GM19463 (cell line): ENCODE data around the gene STON2.
A peak's percentile ranks its signal among the peaks of the same experiment; 100 is the strongest.
"Not testable (repeated sequence)": the region's sequence is repeated elsewhere in the genome, so short reads cannot be mapped to it uniquely, and the experiment has no call there.

Source experiments
- ATAC-seq: cut with Tn5 transposase; IDR thresholded peaks from one replicate; pipeline ENCODE4 v1.9.1; 2021; ENCODE audit warnings: mild to moderate bottlenecking, moderate library complexity; ENCODE audit not compliant: unreplicated experiment

The STON2 gene, protein sequence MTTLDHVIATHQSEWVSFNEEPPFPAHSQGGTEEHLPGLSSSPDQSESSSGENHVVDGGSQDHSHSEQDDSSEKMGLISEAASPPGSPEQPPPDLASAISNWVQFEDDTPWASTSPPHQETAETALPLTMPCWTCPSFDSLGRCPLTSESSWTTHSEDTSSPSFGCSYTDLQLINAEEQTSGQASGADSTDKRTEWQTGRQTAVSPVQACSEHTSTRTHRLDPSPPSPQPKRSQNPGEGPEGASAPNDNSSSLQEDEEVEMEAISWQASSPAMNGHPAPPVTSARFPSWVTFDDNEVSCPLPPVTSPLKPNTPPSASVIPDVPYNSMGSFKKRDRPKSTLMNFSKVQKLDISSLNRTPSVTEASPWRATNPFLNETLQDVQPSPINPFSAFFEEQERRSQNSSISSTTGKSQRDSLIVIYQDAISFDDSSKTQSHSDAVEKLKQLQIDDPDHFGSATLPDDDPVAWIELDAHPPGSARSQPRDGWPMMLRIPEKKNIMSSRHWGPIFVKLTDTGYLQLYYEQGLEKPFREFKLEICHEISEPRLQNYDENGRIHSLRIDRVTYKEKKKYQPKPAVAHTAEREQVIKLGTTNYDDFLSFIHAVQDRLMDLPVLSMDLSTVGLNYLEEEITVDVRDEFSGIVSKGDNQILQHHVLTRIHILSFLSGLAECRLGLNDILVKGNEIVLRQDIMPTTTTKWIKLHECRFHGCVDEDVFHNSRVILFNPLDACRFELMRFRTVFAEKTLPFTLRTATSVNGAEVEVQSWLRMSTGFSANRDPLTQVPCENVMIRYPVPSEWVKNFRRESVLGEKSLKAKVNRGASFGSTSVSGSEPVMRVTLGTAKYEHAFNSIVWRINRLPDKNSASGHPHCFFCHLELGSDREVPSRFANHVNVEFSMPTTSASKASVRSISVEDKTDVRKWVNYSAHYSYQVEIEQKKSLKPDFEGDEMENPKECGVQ

DNA sequence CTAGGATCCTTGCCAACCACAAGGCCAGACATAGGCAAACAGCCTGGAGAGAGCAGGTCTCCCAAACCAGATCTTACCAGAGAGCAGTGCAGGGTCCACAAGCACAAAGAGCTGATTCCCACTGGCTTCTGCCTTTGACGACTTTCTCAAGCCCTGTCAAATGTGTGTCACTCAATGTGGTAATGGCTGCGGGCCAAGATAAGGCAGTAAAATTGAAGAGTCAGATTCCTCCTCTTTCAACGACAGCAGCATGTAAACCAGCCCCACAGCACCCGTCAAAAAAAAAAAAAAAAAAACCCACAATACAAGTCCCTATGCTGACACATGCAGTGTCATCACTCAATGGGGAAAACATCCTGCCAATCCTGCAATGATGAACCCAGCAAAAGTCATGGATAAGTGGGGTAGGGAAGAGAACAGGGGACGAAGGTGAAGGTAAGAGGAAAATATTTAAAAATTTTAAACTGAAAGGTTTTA lies at the start of gene STON2:
TSS of gene STON2 (minus strand) at position 123 of the 477 bp plus-strand sequence. CDS start 1,942 bp downstream, outside the sequence.
- ATAC-seq, result no peak

DNA sequence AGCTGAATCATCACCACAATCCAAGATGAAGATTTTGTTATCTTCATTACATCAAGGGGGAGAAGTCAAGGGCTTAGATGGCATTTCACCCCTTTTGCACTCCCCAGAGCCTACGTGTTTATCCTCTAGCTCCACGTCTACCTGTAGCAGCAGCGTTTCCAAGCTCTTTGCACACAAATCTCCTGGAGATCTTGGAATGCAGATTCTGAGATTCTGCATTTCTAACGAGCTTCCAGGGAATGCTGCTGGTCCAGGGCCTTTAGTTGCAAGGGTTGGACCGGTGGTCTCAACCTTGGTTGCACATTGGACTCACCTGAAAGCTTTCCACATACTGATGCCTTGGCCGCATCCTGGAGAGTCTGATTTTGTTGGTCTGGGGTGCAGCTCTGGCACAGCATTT lies 49.5 kb upstream of the STON2 start:
- no peak for ATAC-seq

DNA sequence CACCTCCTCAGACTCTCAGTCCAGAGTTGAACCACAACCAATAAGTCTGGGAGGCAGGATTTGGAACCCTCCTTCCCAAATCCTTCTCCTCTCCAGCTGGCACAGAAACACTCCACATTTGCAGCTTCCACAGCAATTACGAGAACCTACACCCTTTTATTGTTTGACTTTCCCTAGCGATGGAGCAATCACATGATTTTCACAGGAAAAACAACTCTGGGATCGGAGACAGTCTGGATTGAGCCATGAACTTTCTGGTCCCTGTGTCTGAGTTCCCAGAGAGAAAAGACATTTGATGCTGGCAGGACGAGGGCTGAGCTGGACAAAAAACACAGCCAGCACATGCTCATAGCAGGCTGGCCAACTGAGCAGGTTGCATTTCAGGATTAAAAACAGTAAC lies 49.0 kb upstream of the STON2 start:
- no peak for ATAC-seq

DNA sequence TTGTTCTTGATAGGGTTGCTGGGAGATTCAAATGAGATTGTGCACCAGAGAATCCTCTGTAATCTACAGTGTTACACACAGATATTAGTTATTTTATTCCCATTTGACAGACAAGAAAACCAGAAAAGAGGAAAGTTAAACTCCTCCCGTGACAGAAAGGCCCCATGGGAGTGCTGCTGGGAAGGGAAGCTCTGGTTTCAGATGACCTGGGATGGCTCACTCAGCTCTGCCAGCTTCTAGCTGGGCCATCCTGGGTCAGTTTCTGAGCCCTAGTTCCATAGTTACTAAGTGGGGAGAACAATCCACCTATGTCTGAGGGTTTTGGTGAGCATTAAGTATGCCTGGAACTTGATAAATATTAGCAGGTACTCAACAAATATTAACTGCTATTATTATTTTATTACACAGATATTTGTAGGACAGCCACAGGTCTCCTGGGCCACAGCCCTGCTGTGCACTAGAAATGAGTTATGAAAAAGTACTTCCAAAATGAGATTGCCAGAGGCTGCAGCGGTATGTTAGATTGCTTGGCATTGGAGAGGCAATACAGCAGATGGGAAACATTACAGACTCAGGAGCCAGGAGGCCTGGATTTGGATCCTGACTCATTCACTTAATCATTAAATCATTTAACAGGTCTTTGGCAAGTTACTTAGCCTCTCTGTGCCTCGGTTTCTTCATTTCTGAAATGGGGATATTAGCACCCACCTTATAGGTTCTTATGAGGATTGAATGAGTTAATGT lies 47.1 kb upstream of the STON2 start:
- no peak for ATAC-seq

DNA sequence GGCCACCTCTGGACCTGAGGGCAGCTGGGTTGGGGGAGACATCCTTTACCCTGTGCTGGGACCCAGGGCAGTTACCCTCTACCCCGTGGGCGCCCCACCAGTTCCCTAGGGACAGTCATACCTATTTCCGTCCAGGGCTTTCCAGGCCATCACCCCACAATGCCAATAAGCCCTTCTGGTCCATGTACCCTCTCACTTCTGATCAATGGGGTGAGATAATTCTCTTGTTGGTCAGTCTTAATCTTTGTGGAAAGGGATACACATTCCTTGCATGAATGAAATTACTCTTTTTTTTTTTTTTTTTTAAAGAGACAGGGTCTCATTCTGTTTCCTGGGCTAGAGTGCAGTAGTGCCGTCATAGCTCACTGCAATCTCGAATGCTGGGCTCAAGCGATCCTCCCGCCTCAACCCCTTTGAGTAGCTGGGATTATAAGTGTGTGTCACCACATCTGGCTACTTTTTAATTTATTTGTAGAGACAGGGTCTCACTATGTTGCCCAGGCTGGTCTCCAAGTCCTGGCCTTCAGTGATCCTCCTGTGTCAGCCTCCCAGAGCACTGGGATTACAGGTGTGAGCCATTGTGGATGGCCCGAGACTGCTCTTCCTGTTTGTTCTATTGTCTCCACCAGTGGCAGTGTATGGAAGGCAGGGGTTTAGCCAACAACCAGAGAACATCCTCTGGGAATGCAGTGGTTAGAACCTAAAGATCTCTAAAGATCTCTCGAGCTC lies 46.3 kb upstream of the STON2 start:
- ATAC-seq, result no peak

GRCh38 chr14:81441626-81442134 lies 41.6 kb upstream of the STON2 start:
- ATAC-seq, result no peak

DNA sequence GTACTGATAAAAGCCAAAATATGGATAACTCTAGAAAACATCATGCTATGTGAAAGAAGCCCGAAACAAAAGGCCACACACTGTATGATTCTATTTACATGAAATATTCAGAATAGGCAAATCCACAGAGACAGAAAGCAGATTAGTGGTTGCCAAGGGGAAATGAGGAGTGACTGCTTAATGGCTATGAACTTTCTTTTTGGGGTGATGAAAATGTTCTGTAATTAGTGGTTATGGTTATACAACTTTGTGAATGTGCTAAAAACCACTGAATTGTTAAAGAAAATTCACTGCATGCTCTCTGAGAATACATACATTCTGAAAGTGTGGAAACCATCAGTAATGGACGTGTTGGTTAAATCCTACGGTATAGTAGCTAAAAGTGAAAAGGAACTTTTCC lies 39.9 kb upstream of the STON2 start:
- ATAC-seq, result no peak

DNA sequence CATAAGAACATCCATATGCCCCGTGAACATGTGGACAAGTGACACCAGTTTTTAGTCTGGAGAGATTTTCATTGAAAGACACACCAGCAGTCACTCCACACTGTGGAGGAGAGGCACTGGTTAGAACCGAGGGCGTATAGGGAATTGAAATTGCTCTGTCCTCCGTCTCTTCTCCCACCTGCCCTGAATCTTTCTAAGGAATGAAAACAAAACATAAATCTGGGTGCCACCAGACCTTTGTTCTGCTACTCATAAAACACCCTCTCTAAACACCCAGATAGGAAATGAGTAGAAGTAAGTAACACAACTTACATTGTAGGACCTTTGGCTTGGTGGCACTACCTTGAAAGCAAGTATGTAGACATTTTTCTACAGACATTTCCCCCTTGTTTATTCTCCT lies 37.1 kb upstream of the STON2 start:
- ATAC-seq, result no peak

- ATAC-seq, result peak; percentile 73
These were observed 36.4 kb upstream of the STON2 start for GRCh38 chr14:81436296-81437138.

DNA sequence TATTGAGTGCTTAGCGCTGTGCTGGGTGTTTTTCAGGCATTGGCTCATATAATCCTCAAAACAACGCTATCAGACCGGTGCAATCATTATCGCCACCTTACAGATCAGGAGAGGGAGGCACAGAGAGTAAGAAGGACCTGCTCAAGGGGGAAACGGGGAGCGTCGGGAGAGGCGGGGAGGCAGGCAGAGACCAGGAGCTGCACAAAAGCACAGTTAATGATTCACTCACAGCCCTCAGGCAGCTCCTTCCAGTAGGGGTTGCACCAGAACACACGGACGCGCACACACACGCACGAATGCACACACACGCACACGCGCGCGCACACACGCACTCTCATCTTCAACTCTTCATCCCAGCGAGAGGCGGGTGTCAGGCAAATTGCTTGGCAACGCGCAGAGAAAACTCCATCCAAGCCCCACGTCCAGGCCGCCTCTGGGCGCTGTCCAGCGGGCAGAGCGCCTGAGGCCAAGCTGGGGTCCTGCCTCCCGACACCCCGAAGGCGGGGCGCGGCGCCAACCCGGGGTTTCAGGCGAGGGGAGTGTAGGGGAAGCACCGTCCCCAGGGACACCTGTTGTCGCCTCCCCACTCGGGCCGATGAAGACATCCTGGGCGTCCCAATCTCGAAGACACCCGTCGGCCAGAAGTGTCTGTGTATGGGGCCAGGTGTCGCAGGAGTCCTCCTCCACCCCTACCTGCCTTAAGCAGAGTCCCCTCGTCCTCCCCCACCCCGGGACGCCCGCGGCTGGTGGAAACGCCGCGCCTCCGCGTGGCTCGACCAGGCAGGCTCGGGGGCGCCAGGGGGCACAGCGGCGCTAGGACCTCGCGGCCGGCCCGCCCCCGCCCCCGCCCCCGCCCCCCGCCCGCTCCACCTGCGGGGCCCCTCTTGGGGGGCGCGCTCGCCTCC lies 35.5 kb upstream of the STON2 start:
- ATAC-seq, result peak; percentile 37

GRCh38 chr14:81435048-81435390 lies 34.9 kb upstream of the STON2 start:
- ATAC-seq, result no peak

GRCh38 chr14:81434230-81434629 lies 34.1 kb upstream of the STON2 start:
- ATAC-seq, result no peak

- ATAC-seq, result no peak
These were observed 33.3 kb upstream of the STON2 start for GRCh38 chr14:81433378-81433777.

DNA sequence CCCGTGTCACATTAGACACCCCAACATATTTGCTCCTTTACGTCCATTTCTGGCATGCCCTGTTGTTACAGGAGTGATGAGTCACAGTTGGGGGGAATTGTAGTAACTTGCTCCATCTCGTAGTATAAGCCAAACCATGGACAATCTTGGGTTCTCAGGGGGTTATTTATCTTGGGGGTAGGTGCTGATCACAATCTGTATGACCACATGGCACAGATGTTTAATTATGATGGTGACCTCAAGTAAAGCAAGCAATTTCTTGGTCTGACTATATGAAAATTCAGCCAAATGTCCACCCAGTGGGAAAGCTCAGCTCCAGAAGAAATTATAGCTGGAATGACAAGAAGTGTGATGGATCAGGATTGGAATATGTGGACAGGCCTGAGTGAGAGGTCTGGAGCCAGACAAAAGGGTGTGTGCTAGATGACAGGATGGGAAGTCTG lies 32.1 kb upstream of the STON2 start:
- ATAC-seq, result no peak

DNA sequence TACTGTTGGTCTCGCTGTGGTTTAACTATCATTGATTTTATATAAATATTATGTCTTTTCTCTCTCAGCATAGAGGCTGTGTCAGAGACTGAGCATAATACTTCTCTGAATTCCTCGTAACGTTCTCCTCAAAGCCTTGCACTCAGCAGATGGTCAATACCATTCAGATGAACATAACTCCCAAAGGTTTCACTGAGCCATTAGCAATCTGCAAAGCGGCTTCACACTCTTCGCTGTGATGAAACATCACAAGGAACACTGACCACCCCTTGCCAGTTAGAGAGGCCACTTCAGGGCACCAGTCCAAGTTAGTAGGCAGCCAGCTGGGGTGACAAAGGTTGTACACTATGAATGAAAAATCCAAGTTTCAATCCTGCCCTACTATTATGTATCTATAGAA lies 30.1 kb upstream of the STON2 start:
- ATAC-seq, result no peak

GRCh38 chr14:81429749-81430148 lies 29.6 kb upstream of the STON2 start:
- not testable (repeated sequence) for ATAC-seq

DNA sequence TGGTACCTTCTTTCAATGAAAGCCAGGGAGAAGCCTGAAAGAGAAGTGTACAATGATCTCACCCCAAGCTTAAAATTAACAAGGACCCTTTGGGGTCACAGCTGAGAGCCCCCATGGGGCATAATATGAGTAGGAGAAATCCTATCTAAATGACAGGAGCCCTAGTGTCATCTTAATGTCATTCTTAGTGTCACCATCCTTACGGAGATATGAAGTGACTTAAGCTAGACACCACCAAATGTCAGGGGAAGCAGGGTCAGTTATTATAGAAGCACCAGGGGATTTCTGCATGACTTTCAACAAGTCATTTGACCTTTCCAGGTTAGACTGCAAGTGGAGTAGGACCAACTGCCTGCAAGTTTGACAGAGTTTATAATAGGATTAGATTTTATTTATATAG lies 28.9 kb upstream of the STON2 start:
- ATAC-seq, result no peak

- ATAC-seq, result no peak
These were observed 27.4 kb upstream of the STON2 start for GRCh38 chr14:81427348-81428058.
